Skeletal muscle tissue (tissue), 4 donors: ENCODE results near the gene ORC3. TPM values are rescaled to one million over a fixed set of nuclear protein-coding genes. Genes with fewer than 3 reads are reported as not detected.
A peak's percentile ranks its signal among the peaks of the same experiment; 100 is the strongest.

ENCODE experiments used
- H3K27ac ChIP-seq: one replicate; pipeline ENCODE4 v1.7.0; 2013; ENCODE audit warnings: mild to moderate bottlenecking, low read depth, low read length, inconsistent platforms
- H3K27me3 ChIP-seq, 3 donors: one replicate each; pipeline ENCODE4 v1.7.0; 2013; ENCODE audit warnings: low read length in 3 of 3; ENCODE audit not compliant: control insufficient read depth in 3 of 3, insufficient read depth in 3 of 3
- H3K36me3 ChIP-seq, 3 donors: one replicate each; pipeline ENCODE4 v1.7.0; 2013; ENCODE audit warnings: low read length in 3 of 3; ENCODE audit not compliant: control insufficient read depth in 3 of 3, insufficient read depth in 3 of 3
- H3K4me1 ChIP-seq, 3 donors: one replicate each; pipeline ENCODE4 v1.7.0; 2013; ENCODE audit warnings: low read length in 3 of 3, mild to moderate bottlenecking in 3 of 3; ENCODE audit not compliant: control insufficient read depth in 3 of 3, insufficient read depth in 3 of 3
- H3K4me3 ChIP-seq, 3 donors: one replicate each; pipeline ENCODE4 v1.7.0; 2013; ENCODE audit warnings: low read length in 3 of 3
- H3K9ac ChIP-seq, 3 donors: one replicate each; pipeline ENCODE4 v1.7.0; 2013; ENCODE audit warnings: low read length in 3 of 3, mild to moderate bottlenecking in 3 of 3, moderate library complexity in 2 of 3, low read depth in 1 of 3
- H3K9me3 ChIP-seq, 3 donors: one replicate each; pipeline ENCODE4 v1.7.0; 2013; ENCODE audit warnings: low read length in 3 of 3; ENCODE audit not compliant: control insufficient read depth in 3 of 3
- total RNA-seq: library from RNA; depleted of rRNA; stranded (reverse); fragments of >200 nt; gene quantifications from one replicate; pipeline ENCODE4 v1.2.3, GENCODE V29; 2014
- donor health status: Osteomylitis.

ORC3 gene
- 21.4 TPM for total RNA-seq

- Histone ChIP-seq H3K36me3 (peaks cover 0 to 5% (median 4%) of the 10 kb centered on the region in 3 donors), H3K9me3 (no peaks in the 10 kb centered on the region), H3K4me1 (peaks cover 14 to 36% (median 18%) of the 10 kb centered on the region in 3 donors), H3K4me3 (peak within 1 kb of the TSS; percentile 98 to 100 (median 100)), H3K9ac (peak within 1 kb of the TSS; percentile 94), H3K27ac (peak within 1 kb of the TSS; percentile 78), H3K27me3 (no peaks in the 10 kb centered on the region)
These were observed at the start of gene ORC3, which contains the start of gene RARS2 for GRCh38 chr6:87589693-87590416. ORC3 (plus strand) TSS chr6:87590135; CDS start chr6:87590169, 34 bp downstream. RARS2 (minus strand) TSS chr6:87589987; CDS start chr6:87589957, 30 bp downstream.

GRCh38 chr6:87540539-87540938 lies 49.4 kb upstream of the ORC3 start:
- no peaks in the 10 kb centered on the region for H3K4me1 ChIP-seq
- H3K4me3 ChIP-seq = no peak overlapping the region
- no peaks in the 10 kb centered on the region for H3K9me3 ChIP-seq
- H3K9ac ChIP-seq = no peak overlapping the region
- H3K27ac ChIP-seq = no peak overlapping the region
- H3K36me3 ChIP-seq = peaks cover 5 to 15% (median 10%) of the 10 kb centered on the region in 3 donors
- H3K27me3 ChIP-seq = no peaks in the 10 kb centered on the region

DNA sequence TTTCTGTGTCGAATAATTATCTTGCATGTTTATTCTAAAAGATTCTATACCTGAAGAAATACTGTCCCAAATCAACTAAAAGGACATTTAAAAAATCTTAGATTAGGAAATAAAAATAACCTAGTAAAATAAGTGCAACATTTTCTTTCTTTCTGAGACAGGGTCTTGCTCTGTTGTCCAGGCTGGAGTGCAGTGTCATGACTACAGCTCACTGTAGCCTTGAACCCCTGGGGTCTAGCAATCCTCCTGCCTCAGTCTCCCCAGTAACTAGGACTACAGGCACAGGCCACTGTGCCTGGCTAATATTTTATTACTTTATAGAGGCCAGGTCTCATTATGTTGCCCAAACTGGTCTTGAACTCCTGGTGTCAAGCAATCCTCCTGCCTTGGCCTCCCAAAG lies 48.9 kb upstream of the ORC3 start:
- no peaks in the 10 kb centered on the region for H3K4me1 ChIP-seq
- H3K36me3 ChIP-seq = peaks cover 5 to 17% (median 10%) of the 10 kb centered on the region in 3 donors
- no peaks in the 10 kb centered on the region for H3K9me3 ChIP-seq
- H3K27ac ChIP-seq = no peak overlapping the region
- H3K27me3 ChIP-seq = no peaks in the 10 kb centered on the region
- H3K4me3 ChIP-seq = no peak overlapping the region
- H3K9ac ChIP-seq = no peak overlapping the region

DNA sequence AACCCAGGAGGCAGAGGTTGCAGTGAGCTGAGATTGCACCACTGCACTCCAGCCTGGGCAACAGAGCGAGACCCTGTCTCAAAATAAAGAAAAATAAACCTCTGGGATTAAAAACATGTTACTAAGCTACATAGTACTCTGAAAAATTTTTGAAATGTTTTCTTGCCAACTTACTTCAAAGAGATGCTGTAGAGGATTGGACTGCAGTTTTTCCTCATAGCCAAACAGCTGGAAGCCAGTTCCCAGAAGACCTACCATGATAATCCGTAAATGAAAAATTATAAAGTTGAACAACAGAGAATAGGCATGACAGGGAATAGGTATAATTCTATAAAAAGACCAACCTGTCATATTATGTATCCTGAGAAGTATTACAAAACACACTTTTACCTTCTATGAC lies 48.2 kb upstream of the ORC3 start:
- Histone ChIP-seq H3K9ac (no peak overlapping the region), H3K27ac (no peak overlapping the region), H3K36me3 (peaks cover 5 to 20% (median 10%) of the 10 kb centered on the region in 3 donors), H3K4me1 (no peaks in the 10 kb centered on the region), H3K9me3 (no peaks in the 10 kb centered on the region), H3K4me3 (no peak overlapping the region), H3K27me3 (no peaks in the 10 kb centered on the region)

DNA sequence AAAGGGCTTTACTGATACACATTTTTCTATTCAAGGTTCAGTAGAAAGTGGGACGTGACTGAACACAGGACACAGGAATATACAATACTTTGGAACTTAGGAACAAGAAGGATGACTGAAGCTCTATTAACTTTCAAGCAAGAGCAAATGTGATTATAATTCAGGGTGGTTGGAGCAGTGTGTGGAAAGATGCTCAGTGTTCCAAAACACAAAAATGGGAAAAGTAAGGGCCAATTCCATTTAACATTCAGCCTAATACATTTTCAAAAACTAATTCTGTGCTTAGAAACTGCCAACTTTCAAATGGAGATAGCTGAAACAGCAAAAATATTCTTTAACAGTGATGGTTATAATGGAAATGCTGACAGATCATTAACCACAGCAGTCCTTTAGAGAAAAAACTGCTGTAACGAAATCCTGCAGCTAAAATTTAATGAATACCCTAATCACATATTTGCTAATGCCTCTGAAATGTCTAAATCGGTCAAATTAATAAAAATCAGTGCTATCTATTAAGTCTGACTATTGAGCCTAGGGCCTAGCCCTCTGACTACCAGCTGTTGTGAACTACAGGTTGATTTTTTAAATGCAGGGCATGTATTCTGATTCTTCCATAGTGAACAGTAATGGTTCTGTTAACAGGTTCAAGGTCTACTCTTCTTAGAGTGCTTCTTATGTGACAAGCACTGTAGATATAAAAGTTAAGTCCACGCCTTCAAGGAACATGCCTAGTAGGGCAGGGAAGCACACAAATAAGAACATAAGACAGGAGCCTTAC lies 46.0 kb upstream of the ORC3 start:
- H3K4me3 ChIP-seq = no peak overlapping the region
- no peaks in the 10 kb centered on the region for H3K4me1 ChIP-seq
- H3K36me3 ChIP-seq = peaks cover 5 to 20% (median 10%) of the 10 kb centered on the region in 3 donors
- no peaks in the 10 kb centered on the region for H3K9me3 ChIP-seq
- H3K9ac ChIP-seq = no peak overlapping the region
- H3K27me3 ChIP-seq = no peaks in the 10 kb centered on the region
- no peak overlapping the region for H3K27ac ChIP-seq

DNA sequence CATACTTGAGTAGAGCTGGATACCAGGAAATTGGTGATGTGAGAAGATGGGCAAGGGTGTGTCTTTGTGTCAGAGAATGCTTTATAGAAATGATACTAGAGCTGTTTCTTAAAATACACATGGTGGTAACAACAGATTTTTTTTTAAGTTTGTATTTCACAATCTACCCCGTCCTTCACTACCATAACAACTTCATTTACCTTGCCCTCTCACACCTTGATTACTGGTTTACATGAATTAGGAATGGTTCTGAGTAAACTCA lies 45.5 kb upstream of the ORC3 start:
- H3K36me3 ChIP-seq = peaks cover 5 to 20% (median 6%) of the 10 kb centered on the region in 3 donors

GRCh38 chr6:87551799-87552198 lies 38.1 kb upstream of the ORC3 start:
- Histone ChIP-seq H3K27me3 (no peaks in the 10 kb centered on the region), H3K9me3 (no peaks in the 10 kb centered on the region), H3K9ac (no peak overlapping the region), H3K4me3 (no peak overlapping the region), H3K4me1 (no peaks in the 10 kb centered on the region), H3K36me3 (peaks cover 0 to 17% (median 17%) of the 10 kb centered on the region in 3 donors), H3K27ac (no peak overlapping the region)

More for the DNA sequence above, 45.5 kb upstream of the ORC3 start:
- Histone ChIP-seq H3K9ac (no peak overlapping the region), H3K27me3 (no peaks in the 10 kb centered on the region), H3K27ac (no peak overlapping the region), H3K4me3 (no peak overlapping the region), H3K9me3 (no peaks in the 10 kb centered on the region), H3K4me1 (no peaks in the 10 kb centered on the region)

GRCh38 chr6:87553159-87553765 lies 36.7 kb upstream of the ORC3 start:
- Histone ChIP-seq H3K4me3 (no peak overlapping the region), H3K4me1 (no peaks in the 10 kb centered on the region), H3K9ac (no peak overlapping the region), H3K9me3 (no peaks in the 10 kb centered on the region), H3K27ac (no peak overlapping the region), H3K36me3 (peaks cover 0 to 19% (median 17%) of the 10 kb centered on the region in 3 donors), H3K27me3 (no peaks in the 10 kb centered on the region)

- H3K9ac ChIP-seq = no peak overlapping the region
- no peaks in the 10 kb centered on the region for H3K9me3 ChIP-seq
- H3K36me3 ChIP-seq = peaks cover 2 to 25% (median 23%) of the 10 kb centered on the region in 3 donors
- no peaks in the 10 kb centered on the region for H3K4me1 ChIP-seq
- no peak overlapping the region for H3K27ac ChIP-seq
- no peak overlapping the region for H3K4me3 ChIP-seq
- no peaks in the 10 kb centered on the region for H3K27me3 ChIP-seq
These were observed 34.4 kb upstream of the ORC3 start for GRCh38 chr6:87555506-87555905.

DNA sequence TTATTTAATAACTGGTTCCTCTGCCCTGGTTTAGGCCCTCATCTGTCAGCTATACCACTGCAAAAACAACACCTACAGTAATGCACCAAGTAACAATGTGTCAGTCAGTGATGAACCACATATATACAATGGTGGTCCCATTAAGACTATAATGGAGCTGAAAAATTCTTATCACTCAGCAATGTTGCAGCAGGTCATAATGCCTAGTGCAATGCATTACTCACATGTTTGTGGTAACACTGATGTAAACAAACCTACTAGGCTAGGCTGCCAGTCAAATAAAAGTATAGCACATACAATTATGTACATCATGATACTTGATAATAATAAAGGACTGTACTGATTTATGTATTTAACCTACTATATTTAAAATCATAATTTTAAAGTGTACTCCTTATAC lies 31.5 kb upstream of the ORC3 start:
- Histone ChIP-seq H3K27ac (no peak overlapping the region), H3K27me3 (no peaks in the 10 kb centered on the region), H3K4me3 (no peak overlapping the region), H3K4me1 (no peaks in the 10 kb centered on the region), H3K36me3 (peaks cover 7 to 37% (median 32%) of the 10 kb centered on the region in 3 donors), H3K9me3 (no peaks in the 10 kb centered on the region), H3K9ac (no peak overlapping the region)
